ENCODE data around the gene SMIM30.

SMIM30 gene

DNA sequence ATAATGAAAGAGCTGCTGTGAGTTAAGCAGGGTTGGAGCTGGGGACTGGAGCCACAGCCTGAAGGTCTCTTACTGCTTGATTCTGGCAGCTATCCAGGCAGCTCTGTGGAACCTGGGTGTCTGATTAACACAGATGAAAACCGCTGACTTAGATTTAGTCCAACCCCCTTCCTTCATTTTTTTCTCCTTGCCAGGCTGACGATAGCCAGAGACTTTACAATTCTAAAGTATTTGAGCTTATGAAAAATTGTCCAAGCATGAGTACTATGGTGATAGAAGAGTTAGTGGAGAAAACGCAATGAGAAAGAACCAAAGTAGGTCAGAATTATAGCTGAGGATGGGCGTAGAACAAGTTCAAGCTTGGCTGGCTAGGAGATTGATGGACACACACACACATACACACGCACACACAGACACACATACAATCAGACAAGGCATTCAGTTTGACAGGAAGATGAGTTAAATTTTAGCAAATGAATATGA, 18.2 kb downstream of the SMIM30 start:
- no peak for DNase-seq (ENCODE audit: low spot score)

DNA sequence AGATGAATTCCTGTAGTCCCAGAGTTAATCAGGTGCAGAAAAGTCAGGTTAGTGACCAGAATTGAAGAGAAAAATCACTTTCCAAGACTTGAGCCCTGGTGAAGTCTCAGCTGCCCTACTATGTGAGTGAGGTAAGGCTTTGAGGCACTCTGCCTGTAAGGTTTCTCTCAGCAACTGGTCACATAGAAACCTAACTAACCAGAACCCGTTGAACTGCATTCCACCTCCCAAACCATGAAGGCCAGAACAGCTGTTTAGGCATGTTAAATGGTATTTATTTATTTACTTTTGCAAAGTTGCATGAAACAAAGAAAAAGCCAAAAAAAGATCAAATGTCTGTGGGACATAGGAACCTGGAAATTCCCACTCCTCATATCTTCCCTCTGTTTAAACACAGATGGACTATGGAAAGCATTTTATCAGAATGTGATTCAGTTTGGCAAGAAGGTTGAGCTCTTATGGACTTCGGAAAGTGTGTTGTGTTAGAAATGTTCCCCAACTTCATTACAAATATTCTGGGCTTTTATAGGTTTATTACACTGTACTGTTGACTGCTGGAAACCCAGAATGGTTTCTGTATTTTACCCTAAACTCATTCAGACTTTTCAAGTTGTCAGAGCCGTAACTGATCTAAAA, 19.0 kb downstream of the SMIM30 start:
- no peak for DNase-seq (ENCODE audit: low spot score)

DNA sequence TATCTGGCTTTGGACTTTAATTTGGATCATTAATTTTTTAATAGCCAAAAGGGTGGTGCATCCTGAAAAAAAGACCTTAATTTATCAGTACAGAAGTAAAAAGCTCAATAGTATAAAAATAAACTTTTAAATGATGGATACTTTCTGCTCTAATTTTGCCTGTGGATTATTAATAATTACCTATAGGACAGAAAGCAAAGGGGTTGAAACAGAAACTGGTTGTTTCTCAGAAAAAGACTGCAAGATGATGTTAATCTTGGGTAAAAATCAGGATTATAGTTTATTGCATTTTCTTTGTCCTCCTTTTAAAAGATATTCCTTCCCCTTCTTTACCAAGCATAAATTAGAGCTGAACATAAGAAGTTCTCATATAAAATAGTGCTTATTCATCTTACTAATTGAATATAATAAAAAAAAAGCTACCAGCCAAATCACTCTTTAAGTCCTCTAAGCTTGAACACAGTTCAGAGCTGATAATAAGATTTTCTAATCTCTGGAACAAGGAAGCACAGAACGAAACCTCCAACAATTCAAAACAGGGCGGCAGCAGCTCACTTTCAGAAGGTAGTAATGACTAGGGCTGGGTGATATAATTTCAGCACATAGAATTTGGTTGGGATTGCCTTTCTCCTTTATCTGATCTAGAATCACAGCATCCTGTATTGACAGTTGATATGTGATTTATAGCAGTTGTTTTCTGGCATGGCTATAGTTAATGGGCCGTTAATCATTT, 23.7 kb downstream of the SMIM30 start:
- no peak for DNase-seq (ENCODE audit: low spot score)

- no peak for DNase-seq (ENCODE audit: low spot score)
Observed at GRCh38 chr7:113093561-113093960, 24.8 kb downstream of the SMIM30 start.

- DNase-seq (ENCODE audit: low spot score): no peak
Observed at GRCh38 chr7:113092762-113093161, 25.6 kb downstream of the SMIM30 start.

- peak; percentile 45 for DNase-seq (ENCODE audit: low spot score)
Observed at GRCh38 chr7:113087071-113087998, 31.0 kb downstream of the SMIM30 start.

DNA sequence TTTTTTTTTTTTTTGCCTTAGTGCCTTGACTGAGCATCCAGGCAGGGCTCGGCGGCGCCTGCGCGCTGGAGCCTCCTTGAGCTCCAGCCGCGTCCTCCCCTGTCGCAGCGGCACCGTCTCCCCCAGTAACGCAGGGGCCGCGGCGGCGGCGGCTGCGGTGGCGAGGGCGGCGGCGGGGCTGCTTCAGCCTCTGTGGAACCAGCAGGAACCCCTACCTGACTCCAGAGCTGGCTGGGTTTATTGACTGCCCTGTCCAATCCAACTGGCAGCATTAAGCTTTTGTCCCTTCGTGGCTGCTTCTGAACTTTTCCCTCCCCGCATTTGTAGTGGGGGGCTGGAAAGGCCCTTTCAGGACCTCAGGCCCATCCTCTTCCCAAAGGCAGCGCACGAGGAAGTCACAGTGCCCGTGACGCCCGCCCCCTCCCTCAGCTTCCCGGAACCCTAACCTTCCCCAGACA, 31.9 kb downstream of the SMIM30 start, which contains the start of gene GPR85:
Gene GPR85, minus strand, starts transcription at position 397 of the 458 bp plus-strand sequence. CDS start 2,106 bp downstream, outside the sequence.
- no peak for DNase-seq (ENCODE audit: low spot score)

DNA sequence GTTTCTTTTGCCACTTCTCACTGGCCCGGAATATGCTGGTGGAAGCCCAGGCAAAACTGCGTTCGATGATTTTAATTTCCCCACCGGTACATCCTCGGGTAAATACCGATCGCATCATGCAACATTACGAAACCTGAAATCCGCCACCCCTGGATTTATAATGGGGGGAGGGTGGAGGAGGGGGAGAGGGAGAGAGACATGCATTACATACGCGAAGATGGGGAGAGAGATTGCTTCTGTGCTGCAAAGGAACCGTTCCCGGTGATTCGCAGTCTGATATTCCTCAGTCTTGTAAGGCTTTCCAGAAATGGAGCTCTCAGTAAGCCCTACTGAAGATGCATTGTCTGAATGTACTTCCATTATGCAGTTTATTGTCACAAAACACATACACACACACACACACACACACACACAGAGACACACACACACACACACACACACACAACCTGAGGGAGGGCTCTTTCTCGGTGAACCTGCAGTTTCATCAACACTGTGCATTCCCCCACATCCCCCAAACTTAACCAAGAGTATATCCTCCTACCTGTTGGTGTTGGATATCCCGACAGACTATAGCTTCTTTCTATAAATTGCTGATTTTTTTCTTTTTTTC, 32.5 kb downstream of the SMIM30 start:
- no peak for DNase-seq (ENCODE audit: low spot score)

- DNase-seq (ENCODE audit: low spot score): no peak
Observed at GRCh38 chr7:113084496-113085172, 33.7 kb downstream of the SMIM30 start.

DNA sequence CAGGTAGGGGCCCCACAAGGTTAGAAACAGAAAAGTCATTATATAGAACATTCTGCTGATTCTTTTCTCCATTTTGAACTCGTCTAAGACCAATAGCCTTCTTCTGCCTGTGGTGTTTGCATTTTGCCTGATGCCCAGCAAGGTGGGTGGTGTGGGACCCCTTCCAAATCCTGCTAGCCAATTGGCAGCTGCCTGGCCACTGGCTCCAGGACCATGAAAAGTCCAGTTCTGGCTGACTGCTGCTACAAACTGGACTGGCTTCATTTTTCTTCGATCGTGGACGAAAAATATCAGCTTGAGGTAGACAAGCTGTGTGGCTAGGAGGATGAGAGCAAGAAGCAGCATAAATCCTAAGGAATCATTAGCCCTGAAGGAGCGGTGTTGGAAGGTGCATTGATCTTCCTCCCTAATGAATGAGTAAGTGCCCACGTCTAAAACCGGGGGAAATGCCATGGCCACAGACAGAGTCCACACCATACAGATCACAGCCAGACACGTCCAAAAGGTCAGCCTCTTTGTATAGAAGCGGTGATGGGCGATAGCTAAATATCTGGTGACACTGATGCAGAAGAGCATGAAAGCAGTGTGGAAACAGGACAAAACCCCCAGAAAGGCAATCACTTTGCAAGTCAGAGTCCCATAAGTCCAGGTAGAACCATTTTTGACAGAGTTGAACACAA, 34.4 kb downstream of the SMIM30 start:
- DNase-seq (ENCODE audit: low spot score): no peak

DNA sequence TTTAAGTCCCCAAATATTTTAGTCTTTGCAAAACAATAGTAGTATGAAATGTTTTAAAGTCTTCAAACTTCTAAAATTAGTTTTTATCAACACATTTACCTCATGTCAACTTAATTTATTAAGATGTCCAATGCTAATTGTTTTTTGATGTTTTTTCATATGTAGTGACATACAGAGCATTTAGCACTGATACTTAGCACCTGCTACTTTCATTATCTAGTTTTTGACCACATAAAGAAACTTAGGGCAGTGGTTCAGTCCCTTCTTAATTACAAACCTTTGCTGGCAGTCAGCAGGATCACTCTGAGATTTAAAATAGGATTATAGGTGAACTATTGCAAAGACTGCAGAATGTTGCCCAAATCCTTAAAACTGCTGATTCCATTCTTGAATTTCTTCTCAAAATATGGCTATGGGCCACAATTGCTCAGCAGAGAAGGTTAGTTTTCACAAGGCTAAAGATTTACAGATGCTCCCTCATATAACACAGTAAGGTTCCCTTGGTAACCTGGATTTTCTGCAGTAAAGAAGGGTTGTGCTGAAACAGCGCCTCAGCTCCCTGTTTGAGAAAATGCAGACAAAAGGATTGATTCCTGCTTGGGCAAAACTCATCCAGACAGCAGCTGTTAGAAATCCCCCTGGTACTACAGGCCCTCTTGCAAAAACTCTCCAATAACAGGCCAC, 35.1 kb downstream of the SMIM30 start:
- no peak for DNase-seq (ENCODE audit: low spot score)

GRCh38 chr7:113078331-113078730, 40.0 kb downstream of the SMIM30 start:
- DNase-seq (ENCODE audit: low spot score): no peak

DNA sequence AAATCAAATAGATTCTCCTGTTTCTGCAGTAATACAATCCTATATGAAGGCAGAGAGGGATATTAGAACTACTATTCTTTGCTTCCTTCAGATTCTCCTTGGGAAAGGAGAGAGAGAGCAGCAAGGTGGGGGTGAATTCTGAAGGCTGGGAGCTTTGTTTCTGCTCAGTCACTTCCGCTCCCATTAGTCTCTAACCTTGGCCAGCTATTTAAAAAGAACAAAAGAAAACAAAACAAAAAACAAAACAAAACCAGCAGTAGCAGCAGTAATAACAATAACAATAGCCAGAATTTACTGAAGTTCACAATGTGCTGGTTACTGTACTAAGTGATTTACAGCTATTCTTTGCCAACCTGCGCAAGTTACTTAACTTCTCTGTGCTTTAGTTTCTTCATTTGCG, 41.7 kb downstream of the SMIM30 start:
- DNase-seq (ENCODE audit: low spot score): no peak

- no peak for DNase-seq (ENCODE audit: low spot score)
Observed at GRCh38 chr7:113071465-113071864, 46.9 kb downstream of the SMIM30 start.

All from HuH-7 (cell line).